NOMO-1 treated with DMSO at 0.1 percent for 48 hours (cell line): ENCODE data around the gene TMEM236.
A peak's percentile ranks its signal among the peaks of the same experiment; 100 is the strongest.

Source experiments
- DNase-seq: peaks from one replicate; lab custom pipeline; 2025; ENCODE audit not compliant: unreplicated experiment; lab: John Stamatoyannopoulos, UW

TMEM236 gene

GRCh38 chr10:17816199-17816598, 64.2 kb downstream of the TMEM236 start:
- no peak for DNase-seq

GRCh38 chr10:17817316-17817715, 65.3 kb downstream of the TMEM236 start:
- no peak for DNase-seq

GRCh38 chr10:17817790-17818189, 65.8 kb downstream of the TMEM236 start:
- no peak for DNase-seq

- DNase-seq: no peak
Observed at GRCh38 chr10:17819836-17820235, 67.8 kb downstream of the TMEM236 start.

- DNase-seq: no peak
Observed at GRCh38 chr10:17820943-17821342, 68.9 kb downstream of the TMEM236 start.

GRCh38 chr10:17821893-17822292, 69.9 kb downstream of the TMEM236 start:
- DNase-seq: peak; percentile 34

GRCh38 chr10:17831341-17831740, 79.3 kb downstream of the TMEM236 start:
- DNase-seq: peak; percentile 92

- DNase-seq: no peak
Observed at GRCh38 chr10:17831896-17832295, 79.9 kb downstream of the TMEM236 start.

GRCh38 chr10:17833656-17834055, 81.7 kb downstream of the TMEM236 start:
- no peak for DNase-seq

GRCh38 chr10:17835688-17836087, 83.7 kb downstream of the TMEM236 start:
- no peak for DNase-seq

- DNase-seq: peak; percentile 32
Observed at GRCh38 chr10:17836942-17837341, 84.9 kb downstream of the TMEM236 start.

- DNase-seq: peak; percentile 77
Observed at GRCh38 chr10:17838080-17838648, 86.2 kb downstream of the TMEM236 start.

GRCh38 chr10:17841050-17841449, 89.0 kb downstream of the TMEM236 start:
- peak; percentile 27 for DNase-seq

- peak; percentile 19 for DNase-seq
Observed at GRCh38 chr10:17842641-17843040, 90.6 kb downstream of the TMEM236 start.

GRCh38 chr10:17847585-17848296, 95.7 kb downstream of the TMEM236 start:
- peak; percentile 15 for DNase-seq

- DNase-seq: no peak
Observed at GRCh38 chr10:17848646-17849045, 96.6 kb downstream of the TMEM236 start.
